KMS-11 (cell line): ENCODE data around the gene NDUFAB1.
"Not testable (repeated sequence)": the region's sequence is repeated elsewhere in the genome, so short reads cannot be mapped to it uniquely, and the experiment has no call there.

ENCODE experiments used
- H2AFZ ChIP-seq: fragments of 200-600 bp; sonication (generic); 2 replicates; pipeline ENCODE4 v1.6.1; 2016; ENCODE audit warnings: antibody characterized with exemption, mixed run types, low read depth
- H3K27ac ChIP-seq: fragments of 200-600 bp; sonication (generic); 2 replicates; pipeline ENCODE4 v1.6.1; 2016; ENCODE audit warnings: mild to moderate bottlenecking, mixed run types
- H3K27me3 ChIP-seq: fragments of 200-600 bp; sonication (generic); 2 replicates; pipeline ENCODE4 v1.6.1; 2017; ENCODE audit warnings: mild to moderate bottlenecking, low read depth, mixed run types, moderate library complexity; ENCODE audit not compliant: insufficient read depth
- H3K36me3 ChIP-seq: fragments of 200-600 bp; sonication (generic); 2 replicates; pipeline ENCODE4 v1.6.1; 2017; ENCODE audit warnings: mild to moderate bottlenecking, mixed run types; ENCODE audit not compliant: insufficient read depth
- H3K4me1 ChIP-seq: fragments of 200-600 bp; sonication (generic); 2 replicates; pipeline ENCODE4 v1.6.1; 2016; ENCODE audit warnings: mild to moderate bottlenecking, low read depth, mixed run types; ENCODE audit not compliant: poor library complexity, severe bottlenecking
- H3K4me2 ChIP-seq: fragments of 200-600 bp; sonication (generic); 2 replicates; pipeline ENCODE4 v1.7.0; 2016; ENCODE audit warnings: mild to moderate bottlenecking, mixed run types
- H3K4me3 ChIP-seq: fragments of 200-600 bp; sonication (generic); IDR thresholded peaks from 2 replicates; pipeline ENCODE4 v1.6.1; 2017; ENCODE audit warnings: low read depth, low read length, mixed read lengths; ENCODE audit not compliant: insufficient read depth
- H3K79me2 ChIP-seq: fragments of 200-600 bp; sonication (generic); 2 replicates; pipeline ENCODE4 v1.6.1; 2016; ENCODE audit warnings: low read depth, mixed run types; ENCODE audit not compliant: insufficient read depth
- H3K9ac ChIP-seq: fragments of 200-600 bp; sonication (generic); 2 replicates; pipeline ENCODE4 v1.6.1; 2016; ENCODE audit warnings: mild to moderate bottlenecking, mixed run types
- H4K20me1 ChIP-seq: fragments of 200-600 bp; sonication (generic); 2 replicates; pipeline ENCODE4 v1.6.1; 2016; ENCODE audit warnings: mild to moderate bottlenecking, mixed run types; ENCODE audit not compliant: insufficient read depth
- CTCF ChIP-seq: fragments of 200-600 bp; sonication (generic); conservative IDR thresholded peaks from 2 replicates; pipeline ENCODE4 v1.6.1; 2017; ENCODE audit warnings: low read depth, mild to moderate bottlenecking, antibody characterized with exemption, low read length, moderate library complexity, mixed read lengths

Gene NDUFAB1

GRCh38 chr16:23590181-23590580 is 5.9 kb downstream of the NDUFAB1 start:
- no peak overlapping the region for H3K27ac ChIP-seq
- peaks cover 16% of the 10 kb centered on the region for H3K4me1 ChIP-seq
- H3K27me3 ChIP-seq = no peaks in the 10 kb centered on the region
- H3K36me3 ChIP-seq = no peaks in the 10 kb centered on the region; the same call in 1 of the 2 replicates
- H2AFZ ChIP-seq = no peak overlapping the region
- no peak for TF ChIP-seq CTCF
- no peak overlapping the region for H3K4me3 ChIP-seq
- no peak overlapping the region for H3K4me2 ChIP-seq
- H4K20me1 ChIP-seq = peaks cover 9% of the 10 kb centered on the region; the same call in 1 of the 2 replicates
- H3K9ac ChIP-seq = no peak overlapping the region
- H3K79me2 ChIP-seq = peaks cover 90% of the 10 kb centered on the region

DNA sequence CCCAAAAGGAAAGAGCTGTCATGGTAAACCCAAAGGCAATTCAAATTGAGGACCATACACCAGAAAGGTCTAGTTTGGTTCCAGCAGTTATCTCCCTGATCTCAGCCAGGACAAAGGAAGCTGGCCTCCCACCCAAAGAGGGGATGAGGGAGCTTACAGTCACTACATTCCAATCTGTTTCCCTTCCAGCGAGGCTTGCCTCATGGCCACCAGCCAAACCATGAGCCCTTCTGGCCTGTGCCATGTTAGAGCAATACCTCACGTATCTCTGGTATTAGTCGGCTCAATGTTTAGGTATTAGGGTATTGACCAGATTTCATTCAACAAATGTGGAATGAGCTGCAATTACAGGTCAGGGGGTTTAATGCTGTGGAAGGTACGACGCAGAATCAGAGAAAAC is 8.4 kb downstream of the NDUFAB1 start:
- no peak overlapping the region for H3K9ac ChIP-seq
- no peak for TF ChIP-seq CTCF
- H3K4me1 ChIP-seq = no peaks in the 10 kb centered on the region
- H3K27ac ChIP-seq = no peak overlapping the region
- peaks cover 66% of the 10 kb centered on the region for H3K79me2 ChIP-seq
- no peaks in the 10 kb centered on the region for H3K27me3 ChIP-seq
- H2AFZ ChIP-seq = no peak overlapping the region
- H4K20me1 ChIP-seq = 0 out of 2 replicates have a peak, but pooled peaks cover 6% of the 10 kb centered on the region
- H3K4me2 ChIP-seq = no peak overlapping the region
- H3K36me3 ChIP-seq = no peaks in the 10 kb centered on the region; the same call in 1 of the 2 replicates
- no peak overlapping the region for H3K4me3 ChIP-seq

DNA sequence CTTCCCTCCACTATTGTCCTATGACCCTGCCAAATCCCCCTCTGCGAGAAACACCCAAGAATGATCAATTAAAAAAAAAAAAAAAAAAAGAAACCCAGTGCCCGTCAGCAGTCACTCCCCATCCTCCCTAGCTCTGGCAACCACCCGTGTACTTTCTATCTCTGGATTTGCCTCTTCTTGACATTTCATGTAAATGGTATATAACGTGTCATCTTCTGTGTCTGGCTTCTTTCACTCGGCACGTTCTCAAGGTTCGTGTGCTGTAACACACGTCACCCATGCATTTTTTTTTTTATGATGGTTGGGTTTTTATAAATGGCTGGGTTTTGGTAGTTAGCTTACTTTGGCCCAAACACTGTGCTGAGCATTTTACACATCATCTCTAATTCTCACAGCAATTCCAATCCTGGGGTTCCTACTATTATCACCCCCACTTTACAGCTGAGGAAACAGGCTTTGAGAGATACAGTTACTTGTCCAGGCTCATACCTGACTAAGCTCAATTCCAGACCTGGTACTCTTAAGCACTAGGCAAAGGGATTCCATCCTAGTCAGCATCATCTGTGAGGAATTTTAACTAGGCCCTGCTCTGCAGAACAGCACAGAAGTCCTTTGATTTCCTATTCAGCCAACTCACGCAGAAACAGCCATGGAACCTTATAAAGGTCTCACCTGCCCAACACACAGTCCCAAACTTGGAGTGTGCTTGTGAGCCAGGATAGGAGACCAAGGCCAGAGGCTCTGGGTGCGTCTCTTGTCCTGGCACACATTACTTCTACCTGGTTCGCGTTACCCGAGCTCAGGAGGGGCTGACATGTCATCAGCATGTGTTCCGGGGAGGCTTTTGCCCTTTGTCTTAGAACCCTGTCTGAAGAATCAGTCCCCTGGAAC is 11.7 kb downstream of the NDUFAB1 start:
- no peak overlapping the region for H2AFZ ChIP-seq
- H3K27ac ChIP-seq = no peak overlapping the region
- peaks cover 34% of the 10 kb centered on the region for H3K79me2 ChIP-seq
- no peak overlapping the region for H3K9ac ChIP-seq
- no peak for TF ChIP-seq CTCF
- no peaks in the 10 kb centered on the region for H4K20me1 ChIP-seq
- H3K27me3 ChIP-seq = no peaks in the 10 kb centered on the region
- H3K36me3 ChIP-seq = no peaks in the 10 kb centered on the region; the same call in 1 of the 2 replicates
- peaks cover 5% of the 10 kb centered on the region for H3K4me1 ChIP-seq
- H3K4me2 ChIP-seq = no peak overlapping the region
- H3K4me3 ChIP-seq = no peak overlapping the region

GRCh38 chr16:23583271-23583670 is 12.8 kb downstream of the NDUFAB1 start:
- not testable (repeated sequence) for H2AFZ ChIP-seq, H3K9ac ChIP-seq, H3K4me3 ChIP-seq, H3K27me3 ChIP-seq, H3K27ac ChIP-seq, H4K20me1 ChIP-seq, H3K36me3 ChIP-seq, H3K4me1 ChIP-seq, H3K4me2 ChIP-seq
- peaks cover 22% of the 10 kb centered on the region for H3K79me2 ChIP-seq

DNA sequence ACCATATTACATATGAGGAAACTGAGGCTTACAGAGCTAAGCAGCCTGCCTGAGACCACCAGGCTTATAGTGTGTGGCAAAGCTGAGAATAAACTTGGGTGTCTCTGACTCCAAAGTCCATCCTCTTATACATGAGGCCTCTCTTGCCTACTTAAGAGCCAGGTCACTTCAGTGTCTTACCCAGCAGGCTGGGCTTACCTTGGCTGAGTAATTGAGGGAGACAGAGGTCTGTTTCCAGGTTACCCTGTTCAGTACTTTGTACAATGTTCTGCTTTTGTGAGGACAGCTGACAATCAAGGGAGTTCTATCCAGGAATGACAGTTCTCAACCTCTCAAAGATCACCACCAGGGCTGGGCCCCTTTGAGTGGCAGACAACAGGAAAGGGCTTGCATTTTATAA is 14.4 kb downstream of the NDUFAB1 start:
- Histone ChIP-seq H3K36me3 (no peaks in the 10 kb centered on the region; the same call in 1 of the 2 replicates), H2AFZ (no peak overlapping the region)

More for the DNA sequence above, 14.4 kb downstream of the NDUFAB1 start:
- H3K27me3 ChIP-seq = no peaks in the 10 kb centered on the region
- H3K4me1 ChIP-seq = peaks cover 5% of the 10 kb centered on the region
- H3K27ac ChIP-seq = no peak overlapping the region; the same call in 1 of the 2 replicates
- no peak for TF ChIP-seq CTCF
- no peak overlapping the region for H3K4me3 ChIP-seq
- H3K9ac ChIP-seq = no peak overlapping the region
- H3K79me2 ChIP-seq = peaks cover 8% of the 10 kb centered on the region; the same call in 1 of the 2 replicates
- H3K4me2 ChIP-seq = no peak overlapping the region
- H4K20me1 ChIP-seq = no peaks in the 10 kb centered on the region
